HUDEP-2 (cell line): ENCODE results near the gene NECAB2.

Experiments used
- DNase-seq, 76 experiments: peaks; one replicate each; lab custom pipeline; 2025; ENCODE audit not compliant: unreplicated experiment in 76 of 76; lab: John Stamatoyannopoulos, UW

The NECAB2 gene

DNA sequence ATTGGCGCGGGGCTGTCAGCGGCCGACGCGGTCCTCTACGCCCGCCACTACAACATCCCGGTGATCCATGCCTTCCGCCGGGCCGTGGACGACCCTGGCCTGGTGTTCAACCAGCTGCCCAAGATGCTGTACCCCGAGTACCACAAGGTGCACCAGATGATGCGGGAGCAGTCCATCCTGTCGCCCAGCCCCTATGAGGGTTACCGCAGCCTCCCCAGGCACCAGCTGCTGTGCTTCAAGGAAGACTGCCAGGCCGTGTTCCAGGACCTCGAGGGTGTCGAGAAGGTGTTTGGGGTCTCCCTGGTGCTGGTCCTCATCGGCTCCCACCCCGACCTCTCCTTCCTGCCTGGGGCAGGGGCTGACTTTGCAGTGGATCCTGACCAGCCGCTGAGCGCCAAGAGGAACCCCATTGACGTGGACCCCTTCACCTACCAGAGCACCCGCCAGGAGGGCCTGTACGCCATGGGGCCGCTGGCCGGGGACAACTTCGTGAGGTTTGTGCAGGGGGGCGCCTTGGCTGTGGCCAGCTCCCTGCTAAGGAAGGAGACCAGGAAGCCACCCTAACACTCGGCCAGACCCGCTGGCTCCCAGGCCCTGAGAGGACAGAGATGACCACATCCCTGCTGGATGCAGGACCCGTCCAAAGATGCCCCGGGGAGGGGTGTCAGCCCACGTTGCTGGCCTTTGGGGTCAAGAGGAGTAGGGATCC lies 2.4 kb upstream of the NECAB2 start:
- no peak for DNase-seq

GRCh38 chr16:83966153-83966696 lies 1.8 kb upstream of the NECAB2 start:
- DNase-seq = no peak

DNA sequence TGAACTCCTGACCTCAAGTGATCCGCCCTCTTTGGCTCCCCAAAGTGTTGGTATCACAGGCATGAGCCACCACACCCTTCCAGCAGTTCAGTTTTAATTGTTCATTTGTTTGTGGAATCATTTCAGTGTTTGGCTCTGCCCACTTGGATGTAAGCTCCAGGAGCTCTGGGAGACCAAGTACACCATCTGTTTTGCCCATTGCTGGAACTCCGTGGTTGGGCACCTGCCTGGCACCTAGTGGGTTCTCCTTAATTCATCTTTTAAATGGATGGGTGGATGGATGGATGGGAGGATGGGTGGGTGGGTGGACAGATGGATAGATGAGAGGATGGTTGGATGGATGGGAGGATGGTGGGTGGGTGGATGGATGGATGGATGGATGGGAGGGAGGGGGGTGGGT lies 953 bp upstream of the NECAB2 start:
- no peak for DNase-seq

DNA sequence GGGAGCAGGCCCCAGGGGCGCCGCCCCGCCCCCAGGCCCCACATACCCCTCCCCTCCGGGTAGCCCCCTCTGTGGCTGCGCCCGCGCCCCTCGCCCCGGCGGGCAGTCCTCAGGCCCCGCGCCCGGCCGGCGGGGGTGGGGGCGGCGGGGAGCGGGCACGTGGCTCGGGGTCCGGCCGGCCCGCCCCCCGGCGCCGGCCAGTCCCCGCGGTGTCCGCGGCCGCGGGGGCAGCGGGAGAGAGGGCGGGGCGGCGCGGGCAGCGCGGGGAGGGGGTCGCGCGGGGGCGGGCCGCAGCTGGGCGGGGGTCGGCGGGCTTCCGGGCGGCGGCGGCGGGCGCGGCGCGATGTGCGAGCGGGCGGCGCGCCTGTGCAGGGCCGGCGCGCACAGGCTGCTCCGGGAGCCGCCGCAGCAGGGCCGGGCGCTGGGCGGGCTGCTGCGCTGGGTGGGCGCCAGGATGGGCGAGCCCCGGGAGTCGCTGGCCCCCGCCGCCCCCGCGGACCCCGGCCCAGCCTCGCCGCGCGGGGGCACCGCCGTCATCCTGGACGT lies 335 bp downstream of the NECAB2 start:
- DNase-seq = no peak

GRCh38 chr16:83968891-83969649 lies 1.0 kb downstream of the NECAB2 start:
- no peak for DNase-seq

DNA sequence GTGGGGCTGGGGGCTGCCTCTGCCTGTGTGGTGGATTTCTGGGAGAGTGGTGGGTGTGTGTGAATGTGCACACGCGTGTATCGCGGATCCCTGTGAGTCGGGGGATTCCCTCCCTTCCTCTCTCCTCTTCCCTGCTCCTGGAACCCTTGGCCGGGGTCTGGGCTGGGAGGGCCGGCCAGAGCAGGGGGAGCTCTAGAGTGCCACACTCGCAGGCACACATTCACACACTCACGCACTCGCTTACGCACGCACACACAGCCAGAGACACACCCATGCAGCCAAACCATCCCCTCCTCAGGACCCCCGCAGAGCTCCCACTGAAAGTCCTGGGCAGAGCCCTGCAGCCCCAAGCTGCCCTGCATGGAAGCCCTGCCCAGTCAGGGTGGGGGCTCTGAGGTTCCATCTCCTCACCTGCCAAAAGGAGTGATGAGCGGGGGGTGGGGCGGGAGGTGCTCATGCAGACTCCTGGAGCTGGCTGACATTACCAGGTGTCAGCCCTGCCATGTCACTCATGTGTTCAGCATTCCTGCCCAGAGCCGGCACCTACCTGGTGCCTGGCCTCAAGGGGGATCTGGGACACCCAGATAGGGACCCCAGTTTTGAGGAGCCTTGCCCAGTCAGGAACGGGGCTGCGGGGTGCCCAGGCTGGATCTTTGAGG lies 1.9 kb downstream of the NECAB2 start:
- DNase-seq = no peak

- DNase-seq = no peak
These were observed 2.4 kb downstream of the NECAB2 start for GRCh38 chr16:83970430-83970815.

- DNase-seq = no peak
These were observed 3.4 kb downstream of the NECAB2 start for GRCh38 chr16:83971165-83972130.

DNA sequence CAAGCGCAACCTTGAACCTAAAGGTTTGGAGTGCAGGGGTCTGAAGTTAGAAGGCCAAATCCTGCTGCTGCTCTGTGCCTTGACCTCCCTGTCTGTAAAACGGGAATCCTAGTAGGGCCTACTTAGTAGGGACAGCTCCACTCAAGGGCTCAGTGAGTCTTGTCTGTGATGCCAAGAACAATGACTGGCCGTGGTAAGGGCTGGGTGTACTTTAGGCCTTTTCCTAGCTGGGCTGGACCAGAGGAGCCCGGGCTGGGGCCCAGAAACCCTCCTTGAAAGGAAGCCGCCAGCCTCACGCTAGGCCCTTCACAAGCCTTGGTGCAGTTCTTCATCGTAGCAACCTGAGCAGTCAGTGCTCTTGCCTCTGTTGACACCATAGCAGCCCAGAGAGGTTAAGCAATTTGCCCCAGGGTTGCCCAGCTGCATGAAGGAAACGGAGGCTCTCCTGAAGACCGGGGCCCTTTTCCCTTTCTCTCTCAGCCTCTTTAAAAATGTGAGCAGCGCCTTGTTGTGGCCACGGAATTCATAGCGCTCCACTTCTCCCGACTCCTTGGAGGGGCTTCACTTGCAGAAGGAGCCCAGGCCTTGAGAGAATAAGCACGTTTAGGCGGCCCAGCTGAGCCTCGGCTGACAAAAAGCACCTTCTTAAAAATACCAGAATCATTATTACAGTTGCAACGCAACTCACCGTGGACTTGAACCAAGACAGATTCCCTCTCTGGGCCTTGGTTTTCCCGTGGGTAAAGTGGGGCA lies 4.4 kb downstream of the NECAB2 start:
- DNase-seq = no peak

DNA sequence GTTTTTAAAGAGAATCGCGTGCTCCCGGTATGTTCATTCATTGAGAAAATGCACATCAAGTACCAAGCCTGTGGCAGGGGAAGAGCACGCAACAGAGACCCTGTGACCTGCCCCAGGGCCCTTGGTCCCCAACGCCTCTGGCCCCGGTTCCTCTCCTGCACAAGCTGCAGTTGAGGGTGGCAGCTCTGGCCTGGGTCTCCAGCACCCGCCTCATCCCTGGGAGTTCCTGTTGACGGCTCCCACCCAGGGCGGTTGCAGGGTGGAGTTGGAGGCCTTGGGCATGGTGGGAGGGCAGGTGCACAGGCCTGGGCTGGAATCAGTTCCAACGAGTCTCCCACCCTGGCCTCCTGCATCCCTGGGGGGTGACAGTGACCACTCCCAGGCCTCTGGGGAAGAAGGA lies 5.0 kb downstream of the NECAB2 start:
- DNase-seq = no peak

GRCh38 chr16:83973581-83974385 lies 5.7 kb downstream of the NECAB2 start:
- no peak for DNase-seq

DNA sequence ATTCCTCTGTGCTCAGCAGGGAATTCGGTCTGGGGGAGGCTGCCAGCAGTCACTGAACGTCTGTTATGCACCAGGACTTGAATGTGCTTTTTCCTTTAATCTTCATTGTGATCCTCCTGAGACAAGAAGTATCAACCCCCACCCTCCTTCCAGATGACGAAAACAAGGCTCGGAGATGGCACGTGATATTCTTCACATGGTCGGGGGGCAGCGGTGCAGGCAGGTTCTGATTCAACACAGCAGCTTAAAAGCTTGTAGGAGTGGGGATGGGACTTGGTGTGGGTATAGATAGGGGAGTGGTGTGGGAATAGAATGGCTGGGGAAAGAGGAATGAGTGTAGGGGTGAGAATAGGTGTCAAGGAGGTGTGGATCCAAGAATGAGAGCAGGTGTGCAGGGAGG lies 6.4 kb downstream of the NECAB2 start:
- DNase-seq = no peak

DNA sequence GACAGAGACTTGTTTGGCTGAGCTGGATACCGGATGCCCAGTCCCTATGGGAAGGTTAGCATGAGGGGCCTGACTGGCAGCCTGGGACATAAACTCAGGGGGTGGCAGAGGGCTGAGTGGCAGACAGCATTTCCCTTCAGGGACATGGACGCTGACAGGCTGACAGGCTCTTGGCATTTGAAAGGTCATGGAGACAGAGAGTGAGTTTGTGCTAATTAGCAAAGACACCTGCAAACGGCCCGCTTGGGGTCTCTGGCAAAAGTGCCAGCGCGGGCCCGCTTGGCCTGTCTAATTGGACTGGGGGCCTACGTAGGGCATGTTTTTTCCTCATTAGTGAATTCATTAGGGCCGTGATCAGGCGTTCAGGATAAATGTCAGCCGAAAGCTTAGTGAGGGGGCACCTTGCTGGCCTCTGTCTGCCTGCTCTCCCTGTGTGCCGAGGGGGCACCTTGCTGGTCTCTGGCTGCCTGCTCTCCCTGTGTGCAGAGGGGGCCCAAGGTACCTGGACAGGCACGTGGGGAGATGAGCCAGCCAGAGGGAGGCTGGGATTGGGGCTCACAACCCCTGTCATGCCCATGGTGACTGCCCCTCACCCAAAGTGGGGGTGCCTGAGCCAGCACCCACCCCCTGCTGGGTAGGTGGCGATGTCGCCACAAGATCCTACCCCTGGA lies 7.7 kb downstream of the NECAB2 start:
- no peak for DNase-seq

- DNase-seq = no peak
These were observed 9.2 kb downstream of the NECAB2 start for GRCh38 chr16:83977056-83977815.

DNA sequence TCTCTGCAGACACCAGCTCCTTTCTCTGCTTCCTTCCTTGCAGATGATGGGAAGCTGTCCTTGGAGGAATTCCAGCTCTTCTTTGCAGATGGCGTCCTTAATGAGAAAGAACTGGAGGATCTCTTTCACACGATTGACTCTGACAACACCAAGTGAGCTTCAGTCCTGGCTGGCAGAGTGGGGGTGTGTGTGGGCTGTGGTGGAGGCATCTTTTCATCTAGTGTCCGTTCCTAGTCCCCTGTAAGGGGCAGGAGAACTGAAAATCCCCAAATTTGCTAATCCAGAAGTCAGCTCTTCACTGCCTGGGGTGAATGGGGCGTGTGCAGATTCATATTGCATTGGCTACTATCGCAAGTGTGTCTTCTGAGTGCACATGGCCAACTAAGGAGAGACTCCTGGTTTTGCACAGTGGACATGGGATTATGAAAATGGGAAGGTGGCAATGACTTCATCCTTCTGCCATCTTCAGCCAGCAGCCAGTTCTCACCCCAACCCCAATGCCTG lies 10.4 kb downstream of the NECAB2 start:
- no peak for DNase-seq

DNA sequence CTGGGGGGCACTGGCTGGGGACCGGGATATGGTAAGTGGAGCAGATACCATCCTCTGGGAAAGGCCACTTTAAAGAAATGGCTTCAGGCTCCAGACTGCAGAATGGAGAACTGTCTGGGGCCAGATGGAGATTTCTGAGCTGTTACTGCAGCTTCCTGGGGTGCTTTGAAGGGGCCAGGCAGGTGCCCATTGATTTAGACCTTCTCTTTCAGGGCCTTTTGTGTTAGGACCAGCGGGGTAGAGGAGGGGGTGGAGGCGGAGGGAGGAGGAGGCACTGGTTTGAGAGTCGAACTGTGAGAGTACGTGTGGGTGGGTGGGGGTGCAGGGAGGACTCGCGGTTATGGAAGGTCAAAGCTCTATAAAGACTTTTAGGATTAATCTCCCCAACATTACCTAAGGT lies 11.4 kb downstream of the NECAB2 start:
- no peak for DNase-seq

DNA sequence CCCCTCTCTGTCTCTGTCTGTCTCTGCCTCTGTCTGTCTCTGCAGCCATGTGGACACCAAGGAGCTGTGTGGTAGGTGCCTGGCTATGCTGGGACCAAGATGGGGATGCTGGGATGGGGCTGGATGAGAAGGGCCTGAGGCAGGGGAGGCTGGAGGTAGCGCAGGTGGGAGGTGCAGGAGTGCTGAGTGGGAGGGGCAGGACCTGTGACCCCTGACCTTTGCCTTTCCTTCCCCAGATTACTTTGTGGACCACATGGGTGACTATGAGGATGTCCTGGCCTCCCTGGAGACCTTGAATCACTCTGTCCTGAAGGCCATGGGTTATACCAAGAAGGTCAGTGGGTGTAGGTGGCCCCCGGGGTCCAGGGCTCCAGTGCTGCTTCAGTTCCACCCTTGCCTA lies 12.8 kb downstream of the NECAB2 start:
- DNase-seq = no peak
